ENCODE measurements around the gene TMEM184A.

The TMEM184A gene

DNA sequence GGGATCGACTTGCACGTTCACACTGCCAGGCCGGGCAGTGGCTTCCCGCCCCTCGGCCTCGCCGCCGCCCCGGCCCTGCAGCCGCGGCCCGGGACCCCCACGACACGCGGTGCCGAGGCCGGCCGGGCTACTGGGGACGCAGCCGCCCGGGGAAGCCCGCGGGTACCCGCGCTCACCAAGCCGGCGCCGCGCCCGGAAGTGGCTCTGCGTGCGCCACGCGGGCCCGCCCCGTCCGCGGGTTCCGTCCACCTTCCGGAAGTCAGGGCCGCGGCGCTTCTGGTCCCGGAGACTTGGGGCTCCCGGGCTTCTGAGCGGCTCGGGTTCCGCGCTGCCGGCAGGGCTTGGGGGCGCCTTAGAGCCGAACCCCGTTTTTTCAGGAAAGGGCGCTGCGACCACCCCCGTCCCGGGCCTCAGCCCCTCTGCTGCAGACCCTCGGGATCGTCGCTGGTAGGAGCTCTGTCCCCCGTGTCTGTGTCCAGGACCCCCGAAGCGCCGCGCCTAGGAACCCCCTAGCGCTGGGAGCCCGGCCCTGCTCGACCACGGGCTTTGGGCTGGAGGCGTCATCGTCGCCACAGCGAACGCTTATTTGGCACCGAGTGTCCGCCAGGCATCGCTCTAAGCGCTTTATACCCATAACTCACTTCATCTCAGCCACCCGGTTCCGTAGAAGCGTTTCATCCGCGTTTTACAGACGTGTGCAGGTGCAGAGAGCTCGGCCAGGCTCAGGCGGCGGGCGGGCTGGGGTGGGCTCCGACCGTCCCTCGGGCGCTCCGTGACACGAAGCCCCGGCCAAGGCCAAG lies 14.0 kb upstream of the TMEM184A start, which contains the start of gene PSMG3:
Gene PSMG3 (minus strand): TSS at position 200 of the 800 bp plus-strand sequence. CDS start 693 bp downstream, outside the sequence.
- Histone ChIP-seq H3K4me3 (ENCODE audit: low read length) (peak within 1 kb of the TSS; percentile 96), H3K36me3 (ENCODE audit: control insufficient read depth, insufficient read depth, low read length) (no peaks in the 10 kb centered on the region), H3K27ac (ENCODE audit: low read depth, low read length) (peak within 1 kb of the TSS; percentile 92), H3K27me3 (ENCODE audit: control insufficient read depth, insufficient read depth, low read length) (no peaks in the 10 kb centered on the region), H3K4me1 (ENCODE audit: control insufficient read depth, insufficient read depth, low read length) (no peaks in the 10 kb centered on the region), H3K9ac (ENCODE audit: low read length) (peak within 1 kb of the TSS; percentile 80)

DNA sequence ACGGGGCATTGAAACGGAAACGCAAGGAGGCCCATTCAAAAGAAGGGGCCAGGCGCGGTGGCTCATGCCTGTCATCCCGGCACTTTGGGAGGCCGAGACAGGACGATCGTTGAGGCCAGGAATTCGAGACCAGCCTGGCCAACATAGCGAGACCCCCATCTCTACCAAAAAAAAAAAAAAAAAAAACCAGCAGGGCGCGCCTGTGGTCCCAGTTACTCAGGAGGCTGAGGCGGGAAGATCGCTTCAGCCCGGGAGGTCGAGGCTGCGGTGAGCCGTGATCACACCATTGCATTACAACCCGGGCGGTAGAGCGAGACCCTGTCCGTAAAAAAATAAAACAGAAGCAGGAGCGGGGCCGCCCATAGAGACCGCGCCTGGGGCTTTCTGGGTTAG lies 13.4 kb upstream of the TMEM184A start:
- peak overlapping the region; percentile 47 for H3K9ac ChIP-seq (ENCODE audit: low read length)
- H3K4me1 ChIP-seq (ENCODE audit: control insufficient read depth, insufficient read depth, low read length), result no peaks in the 10 kb centered on the region
- no peaks in the 10 kb centered on the region for H3K27me3 ChIP-seq (ENCODE audit: control insufficient read depth, insufficient read depth, low read length)
- H3K36me3 ChIP-seq (ENCODE audit: control insufficient read depth, insufficient read depth, low read length), result no peaks in the 10 kb centered on the region
- H3K27ac ChIP-seq (ENCODE audit: low read depth, low read length), result peak overlapping the region; percentile 66
- peak overlapping the region; percentile 96 for H3K4me3 ChIP-seq (ENCODE audit: low read length)

DNA sequence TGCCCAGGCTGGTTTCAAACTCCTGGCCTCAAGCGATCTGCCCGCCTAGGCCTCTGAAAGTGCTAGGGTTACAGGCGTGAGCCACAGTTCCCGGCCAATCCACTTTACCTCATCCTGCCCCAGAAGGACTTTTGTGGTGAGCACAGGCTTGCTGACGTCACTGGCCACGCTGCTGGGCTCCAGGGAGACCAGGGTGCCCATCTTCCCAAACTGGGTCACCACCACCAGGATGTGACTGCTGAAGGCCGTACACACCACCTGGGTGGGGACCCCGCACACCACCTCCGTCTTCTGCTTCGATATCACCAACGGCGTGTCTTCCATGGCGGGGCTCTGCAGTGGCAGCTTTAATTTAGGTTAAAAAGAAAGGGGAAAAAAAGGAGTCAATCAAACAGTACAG lies 13.0 kb upstream of the TMEM184A start:
- peak overlapping the region; percentile 96 for H3K4me3 ChIP-seq (ENCODE audit: low read length)
- H3K9ac ChIP-seq (ENCODE audit: low read length), result peak overlapping the region; percentile 47
- H3K27ac ChIP-seq (ENCODE audit: low read depth, low read length), result no peak overlapping the region
- H3K27me3 ChIP-seq (ENCODE audit: control insufficient read depth, insufficient read depth, low read length), result no peaks in the 10 kb centered on the region
- H3K4me1 ChIP-seq (ENCODE audit: control insufficient read depth, insufficient read depth, low read length), result no peaks in the 10 kb centered on the region
- no peaks in the 10 kb centered on the region for H3K36me3 ChIP-seq (ENCODE audit: control insufficient read depth, insufficient read depth, low read length)

DNA sequence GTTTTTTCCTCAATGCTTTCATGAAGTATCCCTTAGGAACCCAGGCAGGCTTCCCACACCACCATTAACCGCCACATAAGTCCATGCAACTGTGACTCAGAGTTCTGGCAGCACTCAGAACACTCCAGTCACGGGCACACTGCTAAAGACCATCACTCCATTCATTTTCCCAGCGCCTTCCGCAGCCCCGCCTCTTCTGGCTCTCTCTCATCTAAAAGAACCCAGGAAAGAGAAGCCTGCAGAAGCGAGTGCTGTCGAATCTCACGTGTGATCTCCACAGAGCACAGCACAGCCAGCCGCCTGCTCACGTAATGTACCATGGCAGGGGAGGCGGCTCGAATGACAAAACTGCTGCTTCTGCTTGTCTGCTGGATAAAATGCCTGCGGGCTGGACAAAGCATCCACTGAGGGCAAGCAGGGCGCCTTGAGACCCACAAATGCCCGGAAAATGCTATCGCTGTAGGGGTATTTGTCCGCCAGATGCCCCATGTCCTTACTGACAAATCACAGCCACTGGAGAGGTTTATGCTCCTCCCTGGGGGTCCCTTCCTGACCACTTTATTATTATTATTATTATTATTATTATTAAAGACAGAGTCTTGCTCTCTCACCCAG lies 12.0 kb upstream of the TMEM184A start:
- no peak overlapping the region for H3K27ac ChIP-seq (ENCODE audit: low read depth, low read length)
- no peaks in the 10 kb centered on the region for H3K36me3 ChIP-seq (ENCODE audit: control insufficient read depth, insufficient read depth, low read length)
- peak overlapping the region; percentile 21 for H3K4me3 ChIP-seq (ENCODE audit: low read length)
- H3K9ac ChIP-seq (ENCODE audit: low read length), result peak overlapping the region; percentile 30
- H3K4me1 ChIP-seq (ENCODE audit: control insufficient read depth, insufficient read depth, low read length), result no peaks in the 10 kb centered on the region
- H3K27me3 ChIP-seq (ENCODE audit: control insufficient read depth, insufficient read depth, low read length), result no peaks in the 10 kb centered on the region

DNA sequence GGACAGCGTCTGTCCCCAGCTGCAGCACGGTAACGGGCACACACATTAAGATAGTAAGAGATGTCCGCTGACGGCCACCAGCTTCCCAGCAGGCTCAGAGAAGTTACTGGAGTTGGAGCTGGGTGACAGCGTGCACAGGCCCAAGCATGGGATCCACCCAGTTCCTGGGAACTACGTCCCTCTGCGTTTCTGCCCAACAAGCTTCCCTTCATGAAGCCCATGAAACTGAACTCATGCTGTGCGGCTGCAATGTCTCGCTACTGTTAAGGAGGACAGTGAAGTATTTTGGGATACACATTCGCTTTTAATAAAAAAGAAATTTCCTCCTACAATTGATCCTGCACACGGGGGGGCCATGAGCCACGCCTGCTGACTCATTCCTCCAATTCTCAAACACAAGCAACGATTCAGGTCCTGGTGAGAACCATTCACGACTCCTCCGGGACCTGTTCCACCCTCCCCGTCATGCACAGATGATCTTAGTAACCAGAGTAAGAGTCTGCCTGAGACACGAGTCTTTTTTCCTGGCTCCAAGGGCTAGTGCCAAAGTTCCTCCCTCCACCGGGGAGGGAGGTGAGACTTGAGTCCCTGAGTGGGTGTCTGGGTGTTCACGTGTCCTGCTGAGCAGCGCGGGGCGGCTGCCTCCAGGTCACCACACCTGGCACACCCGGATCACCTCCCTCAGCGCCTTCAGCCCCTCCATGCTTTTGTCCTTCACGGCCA lies 11.2 kb upstream of the TMEM184A start:
- Histone ChIP-seq H3K36me3 (ENCODE audit: control insufficient read depth, insufficient read depth, low read length) (no peaks in the 10 kb centered on the region), H3K9ac (ENCODE audit: low read length) (no peak overlapping the region), H3K4me1 (ENCODE audit: control insufficient read depth, insufficient read depth, low read length) (no peaks in the 10 kb centered on the region), H3K27ac (ENCODE audit: low read depth, low read length) (no peak overlapping the region), H3K4me3 (ENCODE audit: low read length) (peak overlapping the region; percentile 35), H3K27me3 (ENCODE audit: control insufficient read depth, insufficient read depth, low read length) (no peaks in the 10 kb centered on the region)

DNA sequence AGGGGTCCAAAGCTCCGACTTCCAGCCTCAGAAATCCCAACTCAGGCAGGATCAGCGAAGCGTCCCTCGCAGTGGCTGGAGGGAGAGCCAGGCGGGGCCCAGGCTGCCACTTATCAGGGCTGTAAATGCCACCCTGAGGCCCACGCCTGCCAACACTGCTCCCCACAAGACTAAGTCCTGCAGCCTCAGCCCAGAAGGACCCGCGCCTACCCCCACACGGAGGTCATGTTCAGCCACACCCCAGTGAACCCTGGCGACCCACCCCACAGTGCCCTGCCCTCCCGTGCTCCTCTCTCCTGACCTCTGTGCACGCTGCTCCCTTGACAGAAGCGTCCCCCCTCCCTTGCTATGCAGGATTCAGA lies 10.7 kb upstream of the TMEM184A start:
- Histone ChIP-seq H3K9ac (ENCODE audit: low read length) (no peak overlapping the region), H3K27ac (ENCODE audit: low read depth, low read length) (no peak overlapping the region), H3K4me1 (ENCODE audit: control insufficient read depth, insufficient read depth, low read length) (no peaks in the 10 kb centered on the region), H3K27me3 (ENCODE audit: control insufficient read depth, insufficient read depth, low read length) (peaks cover 2% of the 10 kb centered on the region), H3K36me3 (ENCODE audit: control insufficient read depth, insufficient read depth, low read length) (no peaks in the 10 kb centered on the region), H3K4me3 (ENCODE audit: low read length) (peak overlapping the region; percentile 35)

DNA sequence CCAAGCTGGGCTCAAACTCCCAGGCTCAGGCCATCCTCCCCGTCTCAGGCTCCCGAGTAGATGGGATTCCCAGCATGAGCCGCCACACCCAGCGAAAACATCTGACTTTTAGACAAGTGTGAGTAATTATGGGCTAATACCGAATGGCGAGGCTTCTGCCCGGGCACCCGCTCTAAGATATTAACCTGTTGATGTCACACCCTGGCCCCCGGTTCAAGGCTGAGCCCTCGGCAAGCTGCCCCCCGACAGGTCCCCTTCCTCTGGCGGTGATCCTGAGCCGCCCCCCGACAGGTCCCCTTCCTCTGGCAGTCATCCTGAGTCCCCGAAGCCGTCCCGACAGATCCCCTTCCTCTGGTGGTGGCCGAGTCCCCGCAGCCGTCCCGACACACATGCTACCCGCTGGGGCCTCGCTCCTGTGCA lies 8.6 kb upstream of the TMEM184A start:
- Histone ChIP-seq H3K27ac (ENCODE audit: low read depth, low read length) (no peak overlapping the region), H3K9ac (ENCODE audit: low read length) (no peak overlapping the region), H3K4me1 (ENCODE audit: control insufficient read depth, insufficient read depth, low read length) (no peaks in the 10 kb centered on the region), H3K4me3 (ENCODE audit: low read length) (no peak overlapping the region), H3K27me3 (ENCODE audit: control insufficient read depth, insufficient read depth, low read length) (peaks cover 2% of the 10 kb centered on the region), H3K36me3 (ENCODE audit: control insufficient read depth, insufficient read depth, low read length) (no peaks in the 10 kb centered on the region)

DNA sequence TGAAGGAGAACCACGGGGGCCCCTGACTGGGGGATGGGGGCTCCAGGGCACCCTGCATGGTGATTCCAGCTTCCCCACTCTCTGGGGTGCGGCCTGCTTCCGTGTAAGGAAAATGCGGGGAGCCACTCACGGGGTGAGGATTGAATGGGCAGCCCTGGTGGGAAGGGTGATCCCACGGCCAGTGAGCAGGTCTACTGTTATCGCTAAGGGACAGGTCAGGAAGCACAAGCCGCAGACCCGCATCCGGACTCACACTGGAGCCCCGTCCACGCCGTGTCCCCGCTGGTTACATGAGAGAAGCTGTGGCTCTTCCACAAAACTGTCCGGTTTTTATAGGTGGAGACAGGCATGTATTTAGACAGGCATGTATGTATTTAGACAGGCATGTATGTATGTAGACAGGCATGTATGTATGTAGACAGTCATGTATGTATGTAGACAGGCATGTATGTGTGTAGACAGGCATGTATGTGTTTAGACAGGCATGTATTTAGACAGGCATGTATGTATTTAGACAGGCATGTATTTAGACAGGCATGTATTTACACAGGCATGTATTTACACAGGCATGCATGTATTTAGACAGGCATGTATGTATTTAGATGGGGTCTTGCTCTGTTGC lies 8.1 kb upstream of the TMEM184A start:
- Histone ChIP-seq H3K27me3 (ENCODE audit: control insufficient read depth, insufficient read depth, low read length) (peaks cover 2% of the 10 kb centered on the region), H3K4me1 (ENCODE audit: control insufficient read depth, insufficient read depth, low read length) (no peaks in the 10 kb centered on the region), H3K27ac (ENCODE audit: low read depth, low read length) (no peak overlapping the region), H3K4me3 (ENCODE audit: low read length) (no peak overlapping the region), H3K36me3 (ENCODE audit: control insufficient read depth, insufficient read depth, low read length) (no peaks in the 10 kb centered on the region), H3K9ac (ENCODE audit: low read length) (no peak overlapping the region)

DNA sequence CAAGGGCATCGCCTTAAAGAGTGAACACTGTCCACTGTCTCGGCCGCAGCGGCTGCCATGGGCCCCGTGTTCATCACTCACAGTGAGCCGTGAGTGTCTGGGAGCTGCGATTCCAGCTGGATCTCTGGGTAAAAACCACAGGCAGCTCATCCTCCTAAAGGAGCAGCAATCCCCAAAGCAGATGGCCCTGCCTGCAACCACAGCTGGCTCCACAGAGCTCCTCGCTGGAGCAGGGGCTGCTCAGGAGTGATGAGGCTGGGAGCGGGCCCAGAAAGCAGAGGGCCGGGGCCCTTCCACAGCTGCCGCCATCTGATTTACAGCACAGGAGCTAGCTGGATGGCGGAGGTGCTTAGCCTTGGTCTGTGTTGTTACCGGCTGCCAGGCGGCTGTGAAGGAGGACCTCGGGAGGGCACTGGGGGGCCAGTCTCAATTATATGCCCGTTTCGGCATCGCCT lies 6.6 kb upstream of the TMEM184A start:
- Histone ChIP-seq H3K27ac (ENCODE audit: low read depth, low read length) (no peak overlapping the region), H3K36me3 (ENCODE audit: control insufficient read depth, insufficient read depth, low read length) (no peaks in the 10 kb centered on the region), H3K9ac (ENCODE audit: low read length) (no peak overlapping the region), H3K4me3 (ENCODE audit: low read length) (no peak overlapping the region), H3K4me1 (ENCODE audit: control insufficient read depth, insufficient read depth, low read length) (no peaks in the 10 kb centered on the region), H3K27me3 (ENCODE audit: control insufficient read depth, insufficient read depth, low read length) (peaks cover 2% of the 10 kb centered on the region)

DNA sequence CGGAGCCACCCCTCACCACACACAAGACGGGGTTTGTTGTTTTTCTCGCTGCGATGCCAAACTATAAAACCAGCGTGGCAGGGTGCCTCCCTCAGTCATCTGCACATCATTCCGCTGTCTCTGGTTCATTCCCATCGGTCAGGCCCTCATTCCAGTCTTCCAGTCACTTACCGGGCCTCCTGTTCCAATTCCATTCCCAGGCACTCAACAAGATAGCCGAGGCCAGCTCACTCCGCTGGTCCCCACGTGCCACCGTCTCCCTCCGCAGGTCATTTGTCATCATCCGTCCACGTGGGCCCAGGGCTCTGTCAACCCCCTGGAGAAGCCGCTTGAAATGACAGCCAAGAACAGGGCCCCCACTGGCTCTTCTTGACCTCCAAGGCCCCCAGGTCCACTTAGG lies 6.1 kb upstream of the TMEM184A start:
- Histone ChIP-seq H3K4me1 (ENCODE audit: control insufficient read depth, insufficient read depth, low read length) (no peaks in the 10 kb centered on the region), H3K4me3 (ENCODE audit: low read length) (no peak overlapping the region)

DNA sequence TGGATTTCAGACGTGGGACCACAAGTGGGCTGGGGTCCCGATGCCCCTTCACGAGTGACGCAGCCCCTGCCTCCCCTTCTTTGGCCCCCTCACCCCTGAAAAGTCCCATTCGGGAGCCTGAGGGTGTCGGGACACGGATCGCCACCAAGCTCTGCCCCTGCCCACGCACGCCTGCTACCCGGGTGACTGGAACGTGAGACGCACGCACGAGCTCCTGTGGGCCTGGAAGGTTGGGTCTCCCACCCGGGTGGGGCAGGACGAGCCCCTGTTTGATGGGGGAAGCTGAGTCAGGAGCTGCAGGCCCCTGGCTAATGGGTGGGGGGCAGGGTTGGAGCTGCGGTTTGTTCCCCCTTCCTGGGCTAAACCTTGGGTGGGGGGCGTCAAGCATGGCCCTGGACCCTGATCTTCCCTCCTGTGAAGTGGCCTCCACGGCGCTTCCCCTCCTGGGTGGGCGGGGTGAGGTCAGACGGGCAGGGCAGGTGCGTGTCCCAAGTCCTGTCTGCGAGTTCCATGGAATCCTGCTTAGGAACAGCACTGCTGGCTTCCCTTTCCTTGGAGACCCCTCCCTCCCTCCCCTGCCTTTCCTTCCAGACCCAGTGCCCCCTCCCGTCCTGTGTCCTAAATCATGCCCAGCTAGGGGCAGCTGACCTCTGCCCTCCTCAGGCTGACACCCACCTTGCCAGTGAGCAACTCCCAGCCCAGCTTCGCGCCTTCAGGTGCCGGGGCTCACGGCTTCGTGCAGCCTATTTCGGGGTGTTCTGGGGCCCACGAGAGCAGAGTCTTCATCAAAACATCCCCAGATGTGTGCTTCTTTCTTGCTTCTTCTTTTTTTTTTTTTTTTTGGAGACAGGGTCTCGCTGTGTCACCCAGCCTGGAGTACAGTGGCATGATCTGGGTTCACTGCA lies 5.3 kb upstream of the TMEM184A start:
- Histone ChIP-seq H3K9ac (ENCODE audit: low read length) (no peak overlapping the region), H3K27me3 (ENCODE audit: control insufficient read depth, insufficient read depth, low read length) (peaks cover 2% of the 10 kb centered on the region), H3K36me3 (ENCODE audit: control insufficient read depth, insufficient read depth, low read length) (no peaks in the 10 kb centered on the region), H3K4me1 (ENCODE audit: control insufficient read depth, insufficient read depth, low read length) (no peaks in the 10 kb centered on the region), H3K27ac (ENCODE audit: low read depth, low read length) (no peak overlapping the region), H3K4me3 (ENCODE audit: low read length) (no peak overlapping the region)

More for the DNA sequence above, 6.1 kb upstream of the TMEM184A start:
- Histone ChIP-seq H3K36me3 (ENCODE audit: control insufficient read depth, insufficient read depth, low read length) (no peaks in the 10 kb centered on the region), H3K9ac (ENCODE audit: low read length) (no peak overlapping the region), H3K27me3 (ENCODE audit: control insufficient read depth, insufficient read depth, low read length) (peaks cover 2% of the 10 kb centered on the region), H3K27ac (ENCODE audit: low read depth, low read length) (no peak overlapping the region)

All from rectal smooth muscle tissue (tissue), 1 donor.